M059J (cell line): ENCODE measurements around the gene CHIA. TPM values are rescaled to one million over a fixed set of nuclear protein-coding genes. Genes with fewer than 3 reads are reported as not detected.

Source experiments
- DNase-seq: peaks from one replicate; pipeline ENCODE4 v3.0.0-alpha.2; 2012; ENCODE audit warnings: low read depth
- total RNA-seq: library from RNA; depleted of rRNA; stranded (reverse); fragments of >200 nt; shearing (Covaris generic); gene quantifications from 2 replicates; pipeline ENCODE4 v1.2.3, GENCODE V29; 2014; rRNA removed

The CHIA gene
- total RNA-seq, 1 experiment from 2014 or later, result not detected

- DNase-seq, result no peak
Observed at GRCh38 chr1:111364690-111365089, 74.0 kb downstream of the CHIA start.

GRCh38 chr1:111366256-111366655 is 75.6 kb downstream of the CHIA start:
- DNase-seq, result no peak

- peak; percentile 23 for DNase-seq
Observed at GRCh38 chr1:111369177-111369576, 78.5 kb downstream of the CHIA start.

GRCh38 chr1:111369645-111370044 is 79.0 kb downstream of the CHIA start:
- no peak for DNase-seq

Other genes starting within 250 kb of the CHIA start
- 39.2 and 53.8 TPM in 2 replicates for gene DRAM2, start 150.8 kb upstream of the CHIA start, total RNA-seq
- 37.7 and 49.1 TPM in 2 replicates for gene CEPT1, start 150.6 kb upstream of the CHIA start, total RNA-seq
- gene DENND2D, start 90.2 kb upstream of the CHIA start, total RNA-seq, result 4.3 and 10.2 TPM in 2 replicates
- gene CHI3L2, start 63.1 kb upstream of the CHIA start, total RNA-seq, result 0.15 and 0.37 TPM in 2 replicates
- gene OVGP1, start 136.9 kb downstream of the CHIA start, total RNA-seq, result 0.15 and 0.37 TPM in 2 replicates
- gene WDR77, start 158.4 kb downstream of the CHIA start, total RNA-seq, result 52.9 and 84.5 TPM in 2 replicates
- gene ATP5PB, start 158.6 kb downstream of the CHIA start, total RNA-seq, result 486 and 582 TPM in 2 replicates
- 0.05 TPM in 1 of 2 replicates, not detected in the other for gene C1orf162, start 183.1 kb downstream of the CHIA start, total RNA-seq
- gene ADORA3, start 212.8 kb downstream of the CHIA start, total RNA-seq, result not detected in 2 replicates
- gene TMIGD3, start 212.8 kb downstream of the CHIA start, total RNA-seq, result not detected in 2 replicates